ENCODE measurements around the gene ZBTB45. TPM values are rescaled to one million over a fixed set of nuclear protein-coding genes. Genes with fewer than 3 reads are reported as not detected.
"Not testable (repeated sequence)": the region's sequence is repeated elsewhere in the genome, so short reads cannot be mapped to it uniquely, and the experiment has no call there.

Gene ZBTB45
- total and polyA plus RNA-seq, 2 experiments from 2014 or later = 5.4 to 21.6 TPM

GRCh38 chr19:58491393-58491792 is 28.2 kb downstream of the ZBTB45 start:
- H4K20me1 ChIP-seq (ENCODE audit: insufficient read depth, poor library complexity, severe bottlenecking) = no peaks in the 10 kb centered on the region
- no peak overlapping the region for H3K4me2 ChIP-seq
- no peak overlapping the region for H3K4me3 ChIP-seq
- no peaks in the 10 kb centered on the region for H3K9me2 ChIP-seq (replicated peaks; ENCODE audit: insufficient read depth)
- H3K27ac ChIP-seq = no peak overlapping the region
- 89% methylated on average over 5 of the region's 5 CpGs for WGBS (ENCODE audit: low lambda C conversion rate, missing lambda C conversion rate)
- DNase-seq (ENCODE audit: low spot score) = no peak
- H3K36me3 ChIP-seq (replicated peaks; ENCODE audit: insufficient read depth, low read depth) = no peaks in the 10 kb centered on the region
- H3K4me1 ChIP-seq (ENCODE audit: insufficient read depth) = no peaks in the 10 kb centered on the region
- H2AFZ ChIP-seq = no peak overlapping the region
- TF ChIP-seq EZH2 (IDR thresholded peaks at IDR 0.05; ENCODE audit: borderline replicate concordance) (no peak), CTCF (IDR thresholded peaks at IDR 0.05; ENCODE audit: poor library complexity) (no peak), EZH2phosphoT487 (IDR thresholded peaks at IDR 0.05; ENCODE audit: low read depth, severe bottlenecking, unreplicated experiment) (no peak)
- H3K79me2 ChIP-seq = no peaks in the 10 kb centered on the region
- no peaks in the 10 kb centered on the region for H3K9me3 ChIP-seq (ENCODE audit: low read depth)
- H3K27me3 ChIP-seq = no peaks in the 10 kb centered on the region

- not testable (repeated sequence) for H3K79me2 ChIP-seq; DNase-seq (ENCODE audit: low spot score); H2AFZ ChIP-seq; H3K36me3 ChIP-seq (replicated peaks; ENCODE audit: insufficient read depth, low read depth); H3K27me3 ChIP-seq; H3K9me3 ChIP-seq (ENCODE audit: low read depth); H4K20me1 ChIP-seq (ENCODE audit: insufficient read depth, poor library complexity, severe bottlenecking); H3K27ac ChIP-seq; H3K4me2 ChIP-seq; H3K9me2 ChIP-seq (replicated peaks; ENCODE audit: insufficient read depth); H3K4me3 ChIP-seq; H3K4me1 ChIP-seq (ENCODE audit: insufficient read depth)
- 98% methylated on average over 5 of the region's 5 CpGs for WGBS (ENCODE audit: low lambda C conversion rate, missing lambda C conversion rate)
These were observed 35.3 kb downstream of the ZBTB45 start for GRCh38 chr19:58484349-58484748.

GRCh38 chr19:58483776-58484175 is 35.8 kb downstream of the ZBTB45 start:
- no peak overlapping the region for H3K4me2 ChIP-seq
- 100% methylated on average over 2 of the region's 2 CpGs for WGBS (ENCODE audit: low lambda C conversion rate, missing lambda C conversion rate)
- no peak for TF ChIP-seq EZH2phosphoT487 (IDR thresholded peaks at IDR 0.05; ENCODE audit: low read depth, severe bottlenecking, unreplicated experiment)
- TF ChIP-seq EZH2 (IDR thresholded peaks at IDR 0.05; ENCODE audit: borderline replicate concordance) = no peak
- TF ChIP-seq CTCF (IDR thresholded peaks at IDR 0.05; ENCODE audit: poor library complexity) = no peak
- no peaks in the 10 kb centered on the region for H3K79me2 ChIP-seq
- H3K36me3 ChIP-seq (replicated peaks; ENCODE audit: insufficient read depth, low read depth) = no peaks in the 10 kb centered on the region
- H3K27ac ChIP-seq = no peak overlapping the region
- no peaks in the 10 kb centered on the region for H3K4me1 ChIP-seq (ENCODE audit: insufficient read depth)
- DNase-seq (ENCODE audit: low spot score) = no peak
- H2AFZ ChIP-seq = no peak overlapping the region
- H4K20me1 ChIP-seq (ENCODE audit: insufficient read depth, poor library complexity, severe bottlenecking) = no peaks in the 10 kb centered on the region
- H3K4me3 ChIP-seq = no peak overlapping the region
- no peaks in the 10 kb centered on the region for H3K27me3 ChIP-seq
- H3K9me2 ChIP-seq (replicated peaks; ENCODE audit: insufficient read depth) = no peaks in the 10 kb centered on the region
- no peaks in the 10 kb centered on the region for H3K9me3 ChIP-seq (ENCODE audit: low read depth)

- Histone ChIP-seq H3K4me3 (no peak overlapping the region), H3K9me2 (replicated peaks; ENCODE audit: insufficient read depth) (no peaks in the 10 kb centered on the region), H3K79me2 (peaks cover 1% of the 10 kb centered on the region), H3K9me3 (ENCODE audit: low read depth) (no peaks in the 10 kb centered on the region), H3K27ac (no peak overlapping the region), H3K4me2 (no peak overlapping the region), H3K4me1 (ENCODE audit: insufficient read depth) (no peaks in the 10 kb centered on the region), H3K36me3 (replicated peaks; ENCODE audit: insufficient read depth, low read depth) (no peaks in the 10 kb centered on the region), H4K20me1 (ENCODE audit: insufficient read depth, poor library complexity, severe bottlenecking) (no peaks in the 10 kb centered on the region), H3K27me3 (no peaks in the 10 kb centered on the region), H2AFZ (no peak overlapping the region)
- no peak for DNase-seq (ENCODE audit: low spot score)
- TF ChIP-seq CTCF (IDR thresholded peaks at IDR 0.05; ENCODE audit: poor library complexity) = no peak
- no peak for TF ChIP-seq EZH2phosphoT487 (IDR thresholded peaks at IDR 0.05; ENCODE audit: low read depth, severe bottlenecking, unreplicated experiment)
- TF ChIP-seq EZH2 (IDR thresholded peaks at IDR 0.05; ENCODE audit: borderline replicate concordance) = no peak
- WGBS (ENCODE audit: low lambda C conversion rate, missing lambda C conversion rate) = 98% methylated on average over 7 of the region's 7 CpGs
These were observed 37.2 kb downstream of the ZBTB45 start for GRCh38 chr19:58482372-58482771.

Data from hepatocyte (in vitro differentiated cells).